ENCODE data around the gene LRRIQ1. TPM values are rescaled to one million over a fixed set of nuclear protein-coding genes. Genes with fewer than 3 reads are reported as not detected.
"Not testable (repeated sequence)": the region's sequence is repeated elsewhere in the genome, so short reads cannot be mapped to it uniquely, and the experiment has no call there.

Gene LRRIQ1
- total RNA-seq, 2 donors from 2014 or later, result 0.14 TPM; not detected in 1

DNA sequence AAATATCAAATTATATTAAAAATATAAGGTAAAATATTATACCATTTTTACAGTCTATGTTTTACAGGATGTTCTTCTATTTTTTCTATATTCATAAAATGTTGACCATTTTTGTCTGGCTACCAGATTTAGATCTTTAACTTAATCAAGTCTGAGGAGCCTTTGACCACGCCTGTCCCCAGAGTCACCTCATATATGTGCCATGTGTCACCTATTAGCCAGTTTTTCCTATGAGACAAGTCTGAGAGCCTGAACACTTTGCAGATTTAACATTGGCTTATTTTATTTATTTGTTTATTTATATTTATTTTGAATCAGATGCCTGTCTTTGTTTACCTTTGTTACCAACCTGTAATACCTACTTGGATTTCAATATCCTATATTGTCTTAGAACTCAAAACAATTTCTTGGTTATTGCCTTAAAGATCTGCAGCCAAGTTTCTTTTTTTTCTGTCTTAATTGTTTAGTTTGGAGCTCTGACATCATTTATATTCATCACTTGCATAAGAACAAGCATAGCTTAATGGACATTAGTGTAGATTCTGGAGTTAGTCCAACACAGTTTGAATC is 127.7 kb downstream of the LRRIQ1 start:
- intact Hi-C loops (cut with DNase I), result no loop called here
- no peak for DNase-seq (ENCODE audit: low spot score)

DNA sequence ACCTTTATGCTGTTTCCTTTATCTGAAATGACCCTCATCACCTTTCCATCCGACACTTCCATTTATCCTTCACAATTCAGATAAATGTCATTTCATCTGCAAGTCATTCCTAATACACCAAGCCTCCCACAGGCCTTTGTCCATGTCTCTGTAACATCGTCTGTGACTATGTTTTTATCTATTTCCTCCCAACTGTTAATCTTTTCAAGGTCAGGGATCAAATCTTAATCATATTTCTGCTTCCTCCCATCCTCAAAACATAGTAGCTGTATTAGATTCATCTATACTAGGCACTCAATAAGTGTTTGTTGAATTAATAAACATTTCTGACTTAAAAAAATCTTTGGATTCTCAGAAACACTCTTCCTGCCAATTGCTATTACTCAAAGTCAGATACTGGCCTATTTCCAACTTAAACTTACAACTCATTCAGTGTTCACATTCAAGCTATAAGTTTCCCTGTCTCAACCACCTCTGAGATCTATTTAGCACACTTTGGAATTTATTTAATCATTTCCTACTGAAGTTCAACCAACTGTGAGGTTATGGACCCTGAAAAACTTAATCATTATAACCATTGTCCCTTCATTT is 143.6 kb downstream of the LRRIQ1 start:
- no peak for DNase-seq (ENCODE audit: low spot score)
- intact Hi-C loops (cut with DNase I), result no loop called here

DNA sequence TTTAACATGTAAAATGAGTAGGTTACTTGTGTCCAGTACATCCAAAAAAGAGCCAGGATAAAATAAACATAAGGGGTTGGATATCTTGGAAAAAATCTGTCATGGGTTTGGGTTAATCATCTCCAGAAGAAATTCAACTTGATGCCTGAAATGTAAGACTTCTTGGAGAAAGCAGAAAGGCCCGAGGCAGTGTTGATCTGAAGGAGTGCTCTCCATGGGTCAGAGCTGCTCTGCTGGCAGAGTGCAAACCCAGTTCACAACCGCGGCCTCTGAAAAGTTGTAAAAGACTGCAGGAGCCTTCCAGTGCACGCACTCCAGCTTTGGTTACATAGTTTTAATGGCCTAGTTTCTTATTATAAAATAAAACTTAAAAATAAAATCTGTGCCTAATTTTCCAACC is 146.5 kb downstream of the LRRIQ1 start:
- DNase-seq (ENCODE audit: low spot score), result no peak
- intact Hi-C loops (cut with DNase I), result no loop called here

DNA sequence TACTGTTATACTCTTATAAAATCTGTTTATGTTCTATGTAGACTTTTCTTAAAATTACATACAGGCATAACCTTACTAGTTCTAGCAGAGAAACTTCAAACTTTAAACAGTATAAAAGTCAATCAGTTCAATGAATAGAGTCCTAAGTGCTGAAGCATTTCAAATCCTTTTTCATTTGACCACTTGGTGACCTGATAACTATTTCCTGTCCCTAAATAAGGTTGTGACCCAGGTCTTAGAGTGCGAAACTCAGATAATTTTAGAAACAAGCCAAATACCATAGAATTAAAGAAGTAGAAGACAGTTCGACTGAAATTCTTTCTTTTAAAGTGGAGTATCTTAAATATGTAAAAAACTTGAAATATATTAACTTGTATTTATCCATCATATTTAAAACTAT is 147.7 kb downstream of the LRRIQ1 start:
- intact Hi-C loops (cut with DNase I), result no loop called here

GRCh38 chr12:85186236-85186635 is 150.1 kb downstream of the LRRIQ1 start:
- no peak for DNase-seq (ENCODE audit: low spot score)
- intact Hi-C loops (cut with DNase I), result no loop called here

More for the DNA sequence above, 147.7 kb downstream of the LRRIQ1 start:
- DNase-seq (ENCODE audit: low spot score), result no peak

DNA sequence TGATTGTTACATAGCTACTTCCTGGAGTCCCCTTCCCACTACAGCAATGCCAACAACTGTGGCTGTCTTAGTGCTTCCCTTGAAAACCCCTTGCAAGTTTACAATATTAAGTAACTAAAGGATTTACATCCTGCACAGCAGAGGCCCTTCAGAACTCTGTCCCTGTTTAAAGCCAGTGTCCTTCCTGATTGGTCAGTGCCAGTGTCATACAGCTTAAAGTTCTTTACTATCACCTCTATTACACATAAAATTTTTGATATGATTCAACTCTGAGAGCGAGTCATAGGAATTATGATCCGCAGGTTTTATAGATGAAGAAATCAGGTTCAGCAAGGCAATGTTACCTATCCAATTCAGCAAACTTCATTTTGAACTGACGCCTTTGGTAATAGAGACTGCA is 152.5 kb downstream of the LRRIQ1 start:
- intact Hi-C loops (cut with DNase I), result no loop called here
- no peak for DNase-seq (ENCODE audit: low spot score)

GRCh38 chr12:85190728-85191127 is 154.6 kb downstream of the LRRIQ1 start:
- intact Hi-C loops (cut with DNase I), result no loop called here
- DNase-seq (ENCODE audit: low spot score), result no peak

- DNase-seq (ENCODE audit: low spot score), result not testable (repeated sequence)
- intact Hi-C loops (cut with DNase I), result loop anchor here in 1 of 2 donors (5.0 kb wide), 1 partner anchor 852 kb away; no protein-coding TSS in a partner anchor
These were observed 167.7 kb downstream of the LRRIQ1 start for GRCh38 chr12:85203809-85204208.

GRCh38 chr12:85206543-85206942 is 170.4 kb downstream of the LRRIQ1 start:
- intact Hi-C loops (cut with DNase I), result no loop called here
- no peak for DNase-seq (ENCODE audit: low spot score)

GRCh38 chr12:85224339-85224738 is 188.2 kb downstream of the LRRIQ1 start:
- DNase-seq (ENCODE audit: low spot score); intact Hi-C loops (cut with DNase I): not testable (repeated sequence)

- DNase-seq (ENCODE audit: low spot score), result no peak
- intact Hi-C loops (cut with DNase I), result no loop called here
These were observed 189.3 kb downstream of the LRRIQ1 start for GRCh38 chr12:85225501-85225900.

GRCh38 chr12:85237327-85237726 is 201.2 kb downstream of the LRRIQ1 start:
- intact Hi-C loops (cut with DNase I), result no loop called here
- no peak for DNase-seq (ENCODE audit: low spot score)

DNA sequence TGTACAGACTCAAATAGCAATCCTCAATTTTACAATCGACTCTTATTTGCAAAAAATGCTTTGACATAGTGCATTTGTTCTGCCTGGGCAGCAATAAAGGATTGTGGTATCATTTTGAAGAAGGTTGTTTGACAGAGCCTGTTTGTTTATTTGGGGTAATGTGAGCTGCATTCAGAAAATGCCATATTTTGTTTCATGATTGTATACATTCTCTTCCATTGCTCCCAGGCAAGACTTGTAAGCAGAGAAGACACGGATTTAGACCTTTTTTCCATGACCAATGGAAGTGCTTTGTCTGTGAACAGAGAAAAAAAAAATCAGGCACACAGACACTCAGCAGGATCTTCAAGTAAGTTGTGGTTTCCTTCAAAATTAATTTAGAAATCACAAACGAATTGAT is 208.4 kb downstream of the LRRIQ1 start:
- intact Hi-C loops (cut with DNase I), result no loop called here
- no peak for DNase-seq (ENCODE audit: low spot score)

GRCh38 chr12:85253853-85254252 is 217.7 kb downstream of the LRRIQ1 start:
- no peak for DNase-seq (ENCODE audit: low spot score)
- intact Hi-C loops (cut with DNase I), result no loop called here

DNA sequence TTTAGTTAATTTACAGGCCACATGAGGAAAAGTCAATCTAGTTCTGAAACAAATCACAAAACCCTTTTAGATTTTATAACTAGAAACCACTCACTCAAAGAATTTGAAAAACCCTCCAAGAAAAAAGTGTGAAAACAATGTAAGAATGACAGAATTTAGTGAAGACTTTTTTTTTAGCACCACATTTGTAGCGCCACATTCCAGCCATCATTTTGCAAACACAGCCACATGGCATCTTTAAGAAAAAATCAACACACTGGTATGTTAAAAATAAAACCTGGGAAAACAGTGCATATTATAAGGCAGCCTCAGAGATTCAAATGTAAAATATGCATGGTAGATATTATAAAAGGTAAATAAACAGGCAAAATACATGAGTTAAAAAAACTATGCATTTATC is 221.5 kb downstream of the LRRIQ1 start:
- intact Hi-C loops (cut with DNase I), result no loop called here
- DNase-seq (ENCODE audit: low spot score), result no peak

GRCh38 chr12:85260447-85260846 is 224.3 kb downstream of the LRRIQ1 start:
- DNase-seq (ENCODE audit: low spot score), result no peak
- intact Hi-C loops (cut with DNase I), result no loop called here

DNA sequence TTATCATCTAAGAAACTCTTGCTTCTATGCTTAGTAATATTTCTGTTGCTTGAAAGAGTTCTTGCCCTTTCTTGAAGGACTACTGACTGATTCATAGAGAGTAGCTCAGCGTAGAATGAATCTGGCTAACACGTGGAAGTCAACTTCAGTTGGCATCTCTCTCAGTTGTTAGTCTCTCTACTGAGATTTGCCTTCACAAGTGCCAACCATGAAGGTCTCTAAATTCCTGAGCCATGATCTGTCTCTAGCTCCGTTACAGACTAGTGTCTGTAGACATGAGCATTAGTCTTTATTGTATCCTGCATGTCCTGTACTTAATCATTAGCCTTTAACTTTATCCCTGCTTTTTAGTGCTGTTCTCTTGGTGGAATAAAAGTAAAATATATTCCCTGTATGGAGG is 224.7 kb downstream of the LRRIQ1 start:
- DNase-seq (ENCODE audit: low spot score), result no peak
- intact Hi-C loops (cut with DNase I), result no loop called here

DNA sequence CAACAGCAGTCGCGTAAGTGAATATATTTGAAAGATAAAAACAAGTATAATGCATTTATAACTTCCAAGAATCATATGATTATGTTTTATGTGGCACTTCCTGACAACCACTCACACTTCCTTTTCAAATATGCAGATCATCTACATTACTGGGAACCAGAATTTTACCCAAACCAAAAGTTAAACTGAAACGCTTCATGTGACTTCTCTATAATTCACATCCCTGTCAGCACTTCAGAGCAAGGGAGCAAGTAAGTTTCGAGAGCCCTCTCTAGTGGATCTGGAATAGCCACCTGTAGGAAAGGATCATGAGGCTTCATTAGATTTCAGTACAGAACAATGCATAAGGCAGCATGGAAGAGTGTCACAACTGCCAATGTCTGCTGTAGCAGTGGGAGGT is 230.2 kb downstream of the LRRIQ1 start:
- intact Hi-C loops (cut with DNase I), result no loop called here
- DNase-seq (ENCODE audit: low spot score), result no peak

GRCh38 chr12:85273381-85274314 is 237.5 kb downstream of the LRRIQ1 start:
- intact Hi-C loops (cut with DNase I), result no loop called here
- peak; percentile 59 for DNase-seq (ENCODE audit: low spot score)

GRCh38 chr12:85274315-85274651 is 238.1 kb downstream of the LRRIQ1 start:
- intact Hi-C loops (cut with DNase I), result no loop called here
- DNase-seq (ENCODE audit: low spot score), result no peak

DNA sequence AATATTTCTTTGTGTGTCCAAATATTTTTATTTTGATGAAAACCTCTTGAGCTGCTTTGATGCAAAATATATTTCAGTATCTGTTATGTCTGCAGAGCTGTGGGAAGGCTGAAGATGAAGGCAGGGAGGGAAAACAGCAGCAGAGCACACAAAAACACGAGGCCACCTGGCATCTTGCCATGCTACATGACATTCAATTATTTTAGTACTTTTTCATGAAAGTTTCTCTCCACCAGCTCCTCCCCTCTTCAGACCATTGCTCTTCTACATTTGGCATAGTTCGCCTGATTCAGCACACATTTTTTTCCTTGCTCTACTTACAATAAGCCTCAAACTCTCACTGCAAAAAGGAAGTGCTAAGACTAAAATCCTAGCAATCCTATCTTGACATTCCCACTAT is 239.2 kb downstream of the LRRIQ1 start:
- DNase-seq (ENCODE audit: low spot score), result no peak
- intact Hi-C loops (cut with DNase I), result no loop called here

Measured in posterior vena cava (tissue), 2 donors.